Stimulated activated CD8-positive, alpha-beta memory T cell treated with anti-CD3 and anti-CD28 coated beads, Interleukin-2, amount 100 ng/mL, for 1 hour (primary cell): Measurements from ENCODE around the gene KCNJ11.
"Not testable (repeated sequence)": the region's sequence is repeated elsewhere in the genome, so short reads cannot be mapped to it uniquely, and the experiment has no call there.

Experiments used
- DNase-seq, 2 donors: peaks; one replicate each; pipeline ENCODE4 v3.0.0-alpha.2; 2020; ENCODE audit warnings: low read depth in 2 of 2

KCNJ11 gene

GRCh38 chr11:17388609-17389210 is at the start of gene KCNJ11:
Gene KCNJ11 (minus strand): TSS chr11:17388659. CDS start chr11:17388091, 568 bp downstream.
- DNase-seq, result no peak

DNA sequence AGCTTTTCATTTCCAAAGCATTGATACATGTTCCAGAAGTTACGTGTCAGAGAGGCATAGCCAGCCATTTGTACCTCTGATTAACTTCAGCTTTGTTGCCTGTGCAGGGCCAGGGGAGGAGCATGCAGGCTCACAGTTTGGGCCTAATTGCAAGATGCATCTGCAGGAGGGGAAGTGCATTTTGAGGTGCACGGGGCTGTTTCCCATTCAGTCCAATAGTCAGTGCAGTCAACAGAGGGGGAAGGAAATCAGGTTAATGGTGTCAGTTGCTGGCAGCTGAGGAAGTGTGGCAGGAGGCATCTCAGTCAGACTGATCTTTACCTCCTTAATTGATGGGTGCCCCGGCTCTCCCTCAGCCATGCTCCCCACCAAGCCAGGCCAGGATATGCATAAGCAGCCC is 48.9 kb upstream of the KCNJ11 start:
- no peak for DNase-seq

GRCh38 chr11:17434108-17434507 is 45.6 kb upstream of the KCNJ11 start:
- no peak for DNase-seq

DNA sequence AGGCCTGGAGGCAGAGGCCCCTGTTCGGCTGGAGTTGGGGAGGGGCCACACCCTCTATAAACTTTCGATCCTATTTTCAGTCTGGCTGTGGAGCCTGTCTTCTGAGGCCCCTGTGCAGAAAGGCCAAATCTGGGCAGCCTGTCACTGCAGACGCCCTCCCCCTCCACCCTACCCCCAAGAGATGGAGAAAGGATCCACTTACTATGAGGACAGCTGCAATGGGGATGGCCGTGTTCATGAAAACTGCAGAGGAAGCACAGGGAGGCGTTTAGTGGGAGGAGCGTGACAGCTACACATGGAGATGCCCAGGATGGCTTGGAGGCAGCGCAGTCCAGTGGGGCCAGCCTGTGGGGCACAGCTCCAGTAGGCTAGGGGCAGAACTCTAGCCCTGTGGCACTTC is 43.5 kb upstream of the KCNJ11 start:
- no peak for DNase-seq

DNA sequence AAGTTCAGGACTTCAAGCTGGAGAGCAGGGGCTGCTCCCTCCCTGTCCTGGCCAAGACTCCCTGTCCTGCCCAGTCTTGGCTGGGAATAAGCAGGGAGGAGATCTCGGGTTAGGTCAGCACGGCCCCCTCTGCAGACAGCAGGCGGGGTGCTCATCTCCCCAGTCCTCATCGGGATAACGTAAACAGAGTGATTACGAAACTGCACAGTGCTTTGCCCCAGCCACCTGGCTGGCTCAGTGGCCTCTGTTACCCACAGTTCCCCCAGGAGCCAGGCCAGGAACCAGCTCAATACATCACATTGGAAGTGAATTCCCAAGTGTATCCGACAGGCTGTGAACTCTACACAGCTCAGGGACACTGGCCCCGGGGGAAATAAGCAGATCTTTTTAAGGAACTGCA is 42.7 kb upstream of the KCNJ11 start:
- DNase-seq, result no peak

DNA sequence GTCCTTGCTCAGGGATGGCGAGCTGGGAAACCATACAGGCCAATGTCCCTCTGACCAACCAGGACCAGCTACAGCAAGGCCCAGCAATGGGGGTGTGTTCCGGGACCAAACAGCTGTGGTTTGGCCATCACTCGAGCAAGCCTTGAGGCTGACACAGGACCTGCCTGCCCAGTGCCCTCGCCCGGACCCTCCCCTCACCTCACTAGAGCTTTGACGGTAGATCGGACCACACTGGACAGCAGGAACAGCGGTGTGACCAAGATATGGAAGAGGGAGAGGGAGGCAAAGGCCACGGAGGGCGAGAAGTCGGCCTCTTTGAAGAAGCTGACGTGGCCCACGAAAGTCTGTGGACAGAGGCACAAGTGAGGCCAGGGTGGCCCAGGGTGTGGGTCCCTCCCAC is 42.2 kb upstream of the KCNJ11 start:
- DNase-seq, result no peak

DNA sequence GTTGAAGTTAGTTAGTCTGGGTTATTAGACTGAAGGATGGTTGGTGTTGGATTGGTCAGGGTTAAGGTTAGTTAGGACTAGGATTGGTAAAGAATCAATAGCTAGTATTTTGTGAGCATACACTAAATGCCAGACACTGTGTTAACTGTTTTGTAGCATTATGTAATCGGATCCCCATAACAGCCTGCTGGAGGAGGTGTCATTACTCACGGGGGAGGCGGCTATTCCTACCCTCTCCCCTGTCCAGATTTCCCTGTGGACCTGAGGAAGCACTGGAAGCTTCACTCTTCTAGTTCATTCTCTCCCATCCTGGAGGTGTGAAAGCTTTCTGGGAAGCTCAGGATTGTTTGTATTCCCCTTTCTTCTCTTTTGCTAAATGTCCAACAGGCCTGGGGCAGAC is 40.5 kb upstream of the KCNJ11 start:
- DNase-seq, result no peak

- DNase-seq, result no peak
Measured at GRCh38 chr11:17428261-17428660, 39.8 kb upstream of the KCNJ11 start.

DNA sequence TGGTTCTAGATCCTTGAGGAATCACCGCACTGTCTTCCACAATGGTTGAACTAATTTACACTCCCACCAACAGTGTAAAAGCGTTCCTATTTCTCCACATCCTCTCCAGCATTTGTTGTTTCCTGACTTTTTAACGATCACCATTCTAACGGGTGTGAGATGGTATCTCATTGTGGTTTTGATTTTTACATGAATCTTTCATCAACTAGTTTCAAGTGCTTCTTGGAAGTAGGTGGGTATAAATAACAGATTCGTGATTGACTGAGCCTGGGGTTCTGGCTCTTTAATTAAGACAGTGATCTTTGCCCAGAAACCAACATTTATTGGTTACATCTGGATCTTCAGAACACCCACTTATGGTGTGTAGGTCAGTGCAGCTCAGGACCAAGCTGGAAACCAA is 37.8 kb upstream of the KCNJ11 start:
- not testable (repeated sequence) for DNase-seq

GRCh38 chr11:17423533-17424310 is 35.3 kb upstream of the KCNJ11 start:
- no peak for DNase-seq

- no peak for DNase-seq
Measured at GRCh38 chr11:17421781-17422180, 33.3 kb upstream of the KCNJ11 start.

DNA sequence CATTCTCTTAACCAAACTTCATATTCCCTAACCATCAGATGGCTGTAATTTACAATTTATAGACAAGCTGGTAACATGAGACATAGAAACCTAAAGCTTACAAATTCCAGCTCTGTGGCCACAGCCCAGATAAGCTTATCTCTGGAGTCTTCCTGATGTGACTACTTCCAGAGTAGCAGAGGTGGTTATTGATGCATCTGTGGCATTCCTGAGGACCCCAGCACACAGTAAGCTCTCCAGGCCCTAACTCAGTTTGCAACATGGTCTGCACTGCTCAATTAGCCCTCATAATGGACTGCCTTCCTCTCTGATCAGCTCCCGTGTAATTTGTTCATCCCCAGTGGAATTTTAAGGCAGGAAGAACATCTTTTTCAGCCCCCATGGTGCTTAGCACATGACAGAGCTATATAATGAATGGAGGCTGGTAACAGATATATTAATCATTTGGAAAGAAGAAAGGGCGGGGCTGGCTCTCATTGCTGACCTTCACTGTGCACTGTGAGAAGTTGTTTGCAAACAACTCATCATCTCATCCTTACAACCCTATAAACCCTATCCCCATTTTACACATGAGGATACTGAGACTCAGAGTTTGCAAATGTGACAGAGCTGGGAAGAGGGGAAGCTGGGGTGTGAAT is 30.1 kb upstream of the KCNJ11 start:
- DNase-seq, result no peak

DNA sequence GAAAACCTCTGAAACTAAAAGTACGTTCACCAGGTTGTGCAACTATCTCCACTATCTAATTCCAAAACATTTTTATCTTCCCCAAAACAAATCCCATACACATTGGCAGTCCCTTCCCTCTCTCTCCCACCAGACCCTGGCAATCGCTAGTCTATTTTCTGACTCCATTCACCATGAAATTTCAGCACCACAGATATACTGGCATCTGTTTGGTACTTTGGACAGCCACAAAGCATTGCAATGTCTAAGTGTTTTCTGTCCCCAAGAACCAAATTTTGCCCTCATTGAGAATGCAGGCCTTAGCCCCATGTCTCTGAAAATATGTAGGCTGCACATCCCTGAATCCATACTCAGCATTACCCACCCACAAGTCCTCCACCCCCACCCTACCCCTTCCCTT is 28.0 kb upstream of the KCNJ11 start:
- DNase-seq, result no peak

DNA sequence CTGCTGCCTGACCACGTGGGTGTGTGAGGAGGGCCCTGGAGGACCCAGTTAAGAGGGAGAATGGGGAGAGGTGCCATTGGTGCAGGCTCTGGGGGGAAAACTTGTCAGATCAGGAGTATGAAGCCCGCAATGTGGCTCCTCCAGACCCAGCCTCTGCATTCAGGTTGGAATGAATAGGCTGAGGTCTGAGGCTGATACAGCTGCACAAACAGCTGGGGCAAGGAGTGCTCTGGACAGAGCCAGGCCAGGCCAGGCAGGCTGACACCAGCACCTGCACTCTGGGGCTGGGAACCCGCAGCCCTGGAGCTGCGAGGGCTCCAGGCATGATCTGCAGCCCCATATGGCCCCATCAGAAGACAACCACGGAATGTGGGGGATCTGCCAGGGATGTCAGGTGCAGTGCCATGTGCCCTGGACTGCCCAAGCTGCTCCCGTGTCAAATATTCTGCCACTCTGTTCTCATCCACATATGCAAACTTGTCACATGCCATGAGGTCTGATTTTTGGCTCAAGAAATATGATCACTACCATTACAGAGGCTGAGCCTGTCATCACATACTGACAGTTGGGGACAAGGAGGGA is 27.2 kb upstream of the KCNJ11 start:
- no peak for DNase-seq

GRCh38 chr11:17414992-17415391 is 26.5 kb upstream of the KCNJ11 start:
- DNase-seq, result no peak

GRCh38 chr11:17414317-17414737 is 25.9 kb upstream of the KCNJ11 start:
- no peak for DNase-seq

GRCh38 chr11:17413414-17414316 is 25.2 kb upstream of the KCNJ11 start:
- no peak for DNase-seq

DNA sequence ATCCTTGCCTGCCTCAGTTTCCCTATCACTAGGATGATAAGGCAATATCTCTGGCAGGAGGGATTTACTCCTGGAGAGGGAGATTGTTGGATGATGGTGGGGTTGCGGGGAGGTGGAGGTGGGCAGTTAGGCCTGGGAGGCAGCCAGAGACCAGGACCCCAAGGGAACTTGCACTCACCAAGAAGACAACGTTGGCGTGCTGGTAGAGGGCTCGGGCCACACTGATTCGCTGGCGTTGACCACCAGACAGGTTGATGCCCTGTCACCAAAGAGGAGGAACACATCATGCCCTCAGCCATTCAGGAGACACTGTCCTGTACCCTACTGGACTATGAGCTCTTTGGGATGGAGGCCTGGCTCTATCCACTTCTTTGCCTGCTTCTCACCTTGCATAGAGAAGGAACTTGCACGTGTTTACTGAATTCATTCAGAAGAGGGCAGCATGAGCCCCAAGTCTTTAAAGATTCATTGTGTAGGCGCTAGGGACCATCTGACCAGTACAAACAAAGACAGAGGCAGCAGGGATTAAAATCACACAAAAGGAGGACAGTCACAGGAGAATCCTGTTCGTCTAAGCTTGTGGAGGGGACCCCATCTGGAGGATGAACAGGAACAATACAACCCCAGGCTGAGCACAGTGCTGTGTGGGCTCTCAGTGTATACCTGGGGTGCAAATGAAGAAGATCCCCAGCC is 24.2 kb upstream of the KCNJ11 start:
- DNase-seq, result no peak

- no peak for DNase-seq
Measured at GRCh38 chr11:17411418-17411817, 23.0 kb upstream of the KCNJ11 start.

GRCh38 chr11:17410606-17411379 is 22.3 kb upstream of the KCNJ11 start:
- DNase-seq, result no peak
